HCEC 1CT (cell line): ENCODE measurements around the gene CROCC2.

Source experiments
- DNase-seq: peaks from one replicate; pipeline ENCODE4 v3.0.0-alpha.2; 2017

Gene CROCC2

DNA sequence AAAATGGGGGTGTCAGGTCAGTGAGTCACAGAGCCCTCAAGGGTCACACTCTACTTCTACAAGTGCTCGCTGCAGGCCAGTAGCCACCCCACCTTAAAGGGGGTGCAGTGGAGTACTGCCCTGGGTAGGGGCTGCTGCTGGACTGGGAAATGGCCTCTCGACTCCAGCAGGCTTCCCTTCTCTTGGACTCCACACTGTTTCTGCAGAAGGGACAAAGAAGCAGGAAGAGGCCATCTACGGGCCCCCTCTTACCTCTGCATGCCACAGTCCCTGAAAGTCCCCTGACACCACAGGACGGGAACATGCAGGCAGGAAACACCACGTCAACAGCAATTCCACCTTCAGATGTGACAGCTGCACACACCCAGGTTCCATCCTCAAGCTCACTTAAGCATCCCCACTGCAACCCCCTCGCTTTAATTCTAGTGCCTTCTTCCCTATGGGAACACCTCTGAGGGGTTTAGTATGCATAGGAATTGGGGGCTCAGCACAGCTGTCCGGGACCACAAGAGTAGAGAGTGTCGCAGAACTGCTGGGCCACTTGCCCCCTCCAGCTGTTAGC lies 114.6 kb downstream of the CROCC2 start:
- no peak for DNase-seq

DNA sequence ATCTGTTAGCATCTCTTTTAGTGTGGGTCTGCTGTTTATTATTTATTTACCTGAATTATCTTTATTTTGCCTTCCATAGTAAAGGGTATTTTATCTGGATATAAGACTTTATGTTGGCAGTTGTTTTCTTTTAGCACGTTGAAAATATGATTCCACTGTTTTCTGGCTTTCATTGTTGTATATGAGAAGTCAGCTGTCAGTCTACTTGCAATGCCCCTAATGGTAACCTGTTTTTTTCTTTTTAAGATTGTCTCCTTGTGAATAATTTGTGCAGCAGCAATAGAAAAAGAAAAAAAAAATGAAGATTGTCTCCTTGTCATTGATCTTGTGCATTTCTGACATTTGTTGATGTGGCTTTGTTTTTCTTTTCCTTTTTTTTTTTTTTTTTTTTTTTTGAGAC lies 119.5 kb downstream of the CROCC2 start:
- DNase-seq, result no peak

- DNase-seq, result no peak
Measured at GRCh38 chr2:241029599-241030332, 123.6 kb downstream of the CROCC2 start.

- DNase-seq, result no peak
Measured at GRCh38 chr2:241030333-241030680, 124.2 kb downstream of the CROCC2 start.

DNA sequence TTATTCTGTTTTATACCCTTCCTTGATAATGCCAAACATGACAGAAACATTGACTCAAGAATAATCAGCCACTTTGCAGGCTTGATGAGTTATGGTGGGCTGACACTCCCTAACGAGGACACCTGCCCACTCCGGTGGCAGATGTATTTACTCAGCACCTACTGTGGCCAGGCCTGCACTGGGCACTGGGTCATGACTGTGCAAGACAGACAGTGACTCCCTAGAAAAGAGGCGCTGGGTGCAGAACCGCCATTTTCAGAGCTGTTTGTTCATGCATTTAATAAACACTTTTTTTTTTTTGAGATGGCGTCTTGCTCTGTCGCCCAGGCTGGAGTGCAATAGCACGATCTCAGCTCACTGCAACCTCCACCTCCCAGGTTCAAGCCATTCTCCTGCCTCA lies 124.7 kb downstream of the CROCC2 start:
- no peak for DNase-seq

GRCh38 chr2:241031436-241032165 lies 125.5 kb downstream of the CROCC2 start:
- DNase-seq, result no peak

GRCh38 chr2:241033336-241033987 lies 127.3 kb downstream of the CROCC2 start:
- no peak for DNase-seq

DNA sequence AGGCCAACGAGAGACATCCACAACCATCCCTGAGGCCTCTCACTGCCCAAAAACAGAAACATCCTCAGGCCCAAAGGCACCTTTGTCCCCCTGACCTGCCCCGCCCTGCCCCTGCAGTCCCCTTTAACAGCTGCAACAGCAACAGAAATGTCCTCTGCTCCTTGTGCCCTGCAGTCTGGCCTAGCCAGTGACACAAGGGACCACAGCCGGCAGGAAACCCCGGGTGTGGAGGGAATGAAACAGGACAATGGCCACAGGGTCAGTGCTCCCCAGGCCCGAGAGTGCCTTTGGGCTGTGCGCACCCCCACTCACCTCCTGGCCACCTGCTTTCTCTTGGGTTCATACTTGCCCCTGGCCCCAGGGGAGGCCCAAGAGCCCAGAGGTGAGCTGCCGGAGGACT lies 127.9 kb downstream of the CROCC2 start:
- no peak for DNase-seq

GRCh38 chr2:241034490-241035141 lies 128.5 kb downstream of the CROCC2 start:
- no peak for DNase-seq

DNA sequence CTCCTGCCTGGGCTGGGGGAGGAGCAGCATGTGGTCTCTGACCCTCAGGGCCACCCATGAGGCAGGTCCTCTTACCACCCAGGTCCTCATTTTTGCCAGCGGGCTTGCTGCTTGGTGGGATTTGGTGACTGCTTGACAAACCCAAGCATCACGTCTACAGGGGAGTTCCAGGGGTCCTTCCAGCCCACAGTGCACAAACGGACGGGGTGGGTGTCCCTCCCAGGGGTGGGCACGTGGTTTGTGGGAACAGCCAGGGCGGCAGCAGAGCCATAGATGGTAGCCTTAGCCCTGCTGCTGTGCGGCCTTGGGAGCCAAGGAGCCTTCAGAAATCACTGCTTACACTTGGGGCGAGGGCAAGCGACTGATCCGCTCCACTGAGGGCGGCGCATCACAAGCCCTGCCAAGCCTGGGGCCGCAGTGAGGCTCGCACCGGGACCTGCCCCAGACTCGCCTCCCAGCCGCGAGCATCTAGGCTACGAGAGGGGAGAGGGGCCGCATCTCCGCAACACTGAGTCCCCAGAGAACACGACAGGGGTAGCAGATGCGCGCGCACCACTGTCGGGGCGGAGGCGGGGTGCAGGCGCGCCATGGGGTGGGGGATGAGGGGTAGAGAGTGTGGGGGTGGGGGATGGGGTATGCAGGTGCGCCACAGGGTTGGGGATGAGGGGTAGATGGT lies 129.1 kb downstream of the CROCC2 start:
- no peak for DNase-seq

DNA sequence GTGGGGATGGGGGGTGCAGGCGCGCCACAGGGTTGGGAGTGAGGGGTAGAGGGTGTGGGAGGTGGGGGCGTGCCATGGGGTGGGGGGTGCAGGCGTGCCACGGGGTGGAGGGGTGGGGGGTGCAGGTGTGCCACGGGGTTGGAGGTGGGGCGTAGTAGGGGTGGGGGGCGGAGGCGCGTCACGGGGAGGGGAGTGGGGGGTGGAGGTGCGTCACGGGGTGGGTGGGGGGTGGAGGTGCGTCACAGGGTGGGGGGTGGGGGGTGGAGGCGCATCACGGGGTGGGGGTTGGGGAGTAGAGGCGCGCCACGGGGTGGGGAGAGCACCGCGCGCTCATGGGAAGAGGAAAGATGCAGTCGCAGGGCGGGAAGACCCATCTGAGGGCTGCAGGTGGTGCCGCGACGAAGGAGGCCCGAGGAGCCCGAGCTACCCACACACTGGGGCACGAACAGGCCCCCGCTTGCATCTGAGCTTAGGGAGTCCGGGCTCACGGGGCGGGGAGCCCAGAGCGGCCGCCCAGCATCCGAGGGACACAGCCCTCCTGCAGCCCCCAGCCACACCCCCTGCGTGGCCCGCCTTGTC lies 129.8 kb downstream of the CROCC2 start:
- no peak for DNase-seq

- DNase-seq, result no peak
Measured at GRCh38 chr2:241036397-241036963, 130.3 kb downstream of the CROCC2 start.

DNA sequence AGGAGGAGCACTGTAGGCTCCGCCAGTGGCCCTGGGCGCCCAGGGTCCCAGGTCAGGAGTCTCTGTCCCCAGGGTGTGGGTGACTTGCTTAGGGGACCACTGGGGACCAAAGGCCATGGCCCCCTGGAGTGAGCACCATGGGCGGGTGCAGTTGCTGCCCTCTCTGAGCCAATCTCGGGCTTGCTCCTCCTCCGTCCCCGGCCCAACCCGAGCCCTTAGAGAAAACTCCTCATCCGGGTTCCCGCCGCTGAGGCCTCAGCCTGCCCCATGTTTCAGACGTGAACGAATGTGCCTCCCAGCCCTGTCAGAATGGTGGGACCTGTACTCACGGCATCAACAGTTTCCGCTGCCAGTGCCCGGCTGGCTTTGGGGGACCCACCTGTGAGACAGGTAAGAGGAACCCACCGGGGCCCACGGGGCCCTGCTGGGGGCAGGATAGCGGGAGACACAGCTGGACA lies 130.9 kb downstream of the CROCC2 start:
- DNase-seq, result no peak

GRCh38 chr2:241037498-241037897 lies 131.4 kb downstream of the CROCC2 start:
- DNase-seq, result no peak

DNA sequence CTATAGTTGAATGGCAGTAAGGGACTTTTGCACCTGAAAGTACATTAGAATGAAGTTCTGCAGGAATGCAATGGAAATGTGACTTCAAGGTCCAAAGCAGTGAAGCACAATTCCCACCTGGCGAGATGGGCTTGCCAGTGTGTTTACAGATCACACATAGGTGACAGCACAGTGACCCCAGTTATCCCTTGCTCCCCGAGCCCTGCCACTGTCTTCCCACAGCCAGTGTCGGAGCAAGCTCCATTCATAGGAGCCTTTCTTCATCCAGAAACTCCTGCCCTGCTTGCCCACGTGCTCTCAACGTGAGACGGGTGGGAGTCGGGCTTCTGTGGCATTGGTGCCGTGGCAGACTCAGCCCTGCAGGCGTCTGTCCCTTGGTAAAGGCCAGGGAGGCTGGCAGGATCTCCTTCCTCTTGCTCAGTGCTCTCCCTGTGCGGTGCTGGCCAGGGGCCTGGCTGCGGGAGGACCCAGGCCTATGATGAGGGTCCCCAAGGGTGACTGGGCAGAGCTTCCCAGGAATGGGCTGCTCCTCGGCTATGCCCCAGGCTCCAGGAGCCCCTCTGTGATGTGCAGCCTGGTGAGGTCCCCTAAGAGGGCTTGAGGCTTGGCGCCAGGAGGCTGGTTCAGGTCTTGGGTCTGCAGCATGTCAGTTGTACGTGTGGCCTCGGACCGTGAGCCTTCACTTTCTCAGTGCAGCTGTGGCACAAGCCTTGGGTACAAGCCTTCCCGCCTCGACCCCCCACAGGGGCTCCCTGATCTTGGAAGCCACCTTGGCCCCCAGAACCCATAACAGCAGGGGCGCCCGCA lies 132.4 kb downstream of the CROCC2 start:
- no peak for DNase-seq

DNA sequence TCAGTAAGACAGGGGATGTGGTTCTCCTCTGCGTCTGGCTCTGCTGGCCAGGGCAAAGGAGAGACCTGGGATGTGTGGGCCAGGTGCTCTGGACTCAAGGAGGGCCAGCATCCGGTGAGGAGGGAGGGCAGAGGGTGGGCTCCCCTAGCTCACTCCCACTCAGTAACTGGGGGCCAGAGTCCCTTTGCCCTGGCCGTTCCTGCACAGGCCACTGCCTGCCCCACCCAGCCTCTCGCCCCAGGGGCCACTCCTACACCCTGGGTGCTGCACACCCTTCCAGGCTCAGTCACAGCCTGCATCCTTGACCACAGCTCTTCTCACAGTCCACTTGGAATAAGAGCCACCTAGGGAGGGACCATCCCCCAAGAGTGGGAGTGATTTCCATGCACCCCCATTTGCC lies 133.3 kb downstream of the CROCC2 start:
- DNase-seq, result no peak

- no peak for DNase-seq
Measured at GRCh38 chr2:241040081-241040803, 134.1 kb downstream of the CROCC2 start.

- no peak for DNase-seq
Measured at GRCh38 chr2:241041589-241042158, 135.5 kb downstream of the CROCC2 start.
